Ishikawa (cell line): Measurements from ENCODE around the gene UBE2I.

Experiments used
- CEBPB ChIP-seq: IDR thresholded peaks from 2 replicates; pipeline ENCODE4 v1.6.1; 2012
- CREB1 ChIP-seq: IDR thresholded peaks from 2 replicates; pipeline ENCODE4 v1.6.1; 2012; ENCODE audit warnings: low read depth
- NFIC ChIP-seq: IDR thresholded peaks from 2 replicates; pipeline ENCODE4 v1.6.1; 2012
- RAD21 ChIP-seq: IDR thresholded peaks from 2 replicates; pipeline ENCODE4 v1.6.1; 2012; ENCODE audit warnings: low read depth
- ZBTB7A ChIP-seq: IDR thresholded peaks from 2 replicates; pipeline ENCODE4 v1.6.1; 2012; ENCODE audit warnings: low read depth
- TF ChIP-seq, protein P1 (sequence below): IDR thresholded peaks from 2 replicates; pipeline ENCODE4 v1.6.1; 2012

DNA sequence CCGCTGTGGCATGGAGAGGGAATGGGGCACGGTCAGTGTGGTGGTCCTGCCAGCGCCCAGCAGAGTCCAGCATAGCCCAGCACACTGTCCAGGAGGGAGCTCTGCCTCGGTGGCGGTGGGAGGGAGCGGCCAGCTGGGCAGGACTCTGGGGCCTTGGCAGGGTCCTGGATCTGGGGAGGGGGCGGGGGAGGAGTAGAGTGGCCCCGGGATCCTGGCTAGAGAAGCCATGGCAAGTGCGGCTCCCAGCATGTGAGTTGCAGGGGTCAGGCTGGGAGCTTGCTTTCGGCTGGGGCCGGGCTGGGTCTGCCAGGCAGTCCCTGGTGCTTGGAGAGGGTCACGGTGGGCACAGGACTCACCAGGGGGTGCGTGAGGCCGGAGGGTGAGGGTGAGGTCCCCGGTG lies 46.2 kb downstream of the UBE2I start:
- TF ChIP-seq, protein P1, sequence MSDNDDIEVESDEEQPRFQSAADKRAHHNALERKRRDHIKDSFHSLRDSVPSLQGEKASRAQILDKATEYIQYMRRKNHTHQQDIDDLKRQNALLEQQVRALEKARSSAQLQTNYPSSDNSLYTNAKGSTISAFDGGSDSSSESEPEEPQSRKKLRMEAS: no peak
- TF ChIP-seq CREB1 (no peak), RAD21 (no peak), CEBPB (no peak), ZBTB7A (no peak), NFIC (no peak)
